Measurements from ENCODE around the gene KATNAL2.

KATNAL2 gene

DNA sequence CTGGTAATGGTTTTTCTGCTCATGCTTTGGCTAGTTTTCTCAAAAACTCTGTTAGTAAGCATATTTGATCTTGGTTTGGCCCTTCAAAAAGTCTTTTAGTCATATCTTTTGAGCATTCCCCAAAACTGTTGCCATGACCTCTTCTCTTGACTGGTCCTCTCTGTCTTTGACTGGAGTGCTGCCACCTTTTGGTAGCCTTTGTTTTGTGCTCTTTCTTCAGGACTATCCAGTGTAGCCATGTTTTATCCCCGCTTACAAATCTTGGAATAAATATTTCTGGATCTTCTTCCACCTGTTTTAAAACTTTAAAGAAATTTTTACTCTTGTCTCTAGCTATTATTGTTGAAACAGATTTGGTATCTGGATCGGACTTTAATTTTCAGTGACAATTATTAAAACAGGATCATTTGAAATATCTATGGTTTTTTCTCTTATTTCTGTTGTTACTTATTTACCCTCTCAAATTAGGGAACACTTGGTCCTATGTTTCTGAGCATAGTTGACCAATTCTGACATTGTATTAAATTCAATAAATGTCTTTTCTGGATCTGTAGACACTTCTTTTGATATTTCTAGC is 119.0 kb downstream of the KATNAL2 start:
- no peak for DNase-seq

DNA sequence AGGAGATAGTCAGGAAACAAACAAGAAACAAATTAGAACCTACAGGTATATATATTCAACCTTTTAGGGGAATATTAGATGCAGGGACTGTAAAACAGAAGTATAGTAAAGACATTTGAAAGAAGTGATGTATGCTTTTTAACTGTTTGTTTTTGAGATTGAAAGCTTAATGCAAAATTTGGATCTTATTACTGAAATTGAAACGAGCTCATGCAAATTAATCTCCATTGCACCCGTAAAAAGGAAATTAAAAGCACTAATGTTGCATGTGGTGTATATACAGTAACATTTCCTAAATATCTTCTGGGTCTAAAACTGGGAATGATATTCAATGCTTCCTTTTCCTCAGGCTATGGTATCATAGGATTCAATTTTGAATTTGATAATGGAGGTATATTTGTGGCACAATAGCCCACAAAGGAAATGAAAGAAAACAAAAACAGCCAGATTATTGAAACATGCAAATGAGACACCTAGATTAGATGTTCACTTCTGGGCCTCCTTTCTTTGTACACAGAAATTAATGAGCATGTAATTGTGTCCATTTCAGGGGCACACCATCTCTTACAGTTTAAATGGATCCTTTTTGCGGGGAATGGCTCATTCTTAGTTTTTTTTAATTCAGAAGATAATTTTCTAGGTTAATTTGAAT is 119.7 kb downstream of the KATNAL2 start:
- no peak for DNase-seq

DNA sequence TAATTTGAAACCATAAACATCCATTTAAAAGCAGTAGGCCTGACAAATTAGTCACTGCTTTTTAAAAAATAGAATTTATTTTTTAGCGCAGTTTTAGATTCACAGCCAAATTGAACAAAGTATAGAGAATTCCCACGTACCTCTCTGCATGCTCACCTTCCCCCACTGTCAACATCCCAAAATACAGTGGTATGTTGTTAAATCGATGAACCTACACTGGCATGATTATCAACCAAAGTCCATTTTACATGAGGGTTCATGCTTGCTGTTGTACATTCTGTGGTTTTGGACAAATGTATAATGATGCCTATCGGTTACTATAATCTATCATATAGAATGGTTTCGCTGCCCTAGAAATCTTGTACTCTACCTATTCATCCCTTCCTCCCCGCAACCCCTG is 123.6 kb downstream of the KATNAL2 start:
- DNase-seq, result no peak

DNA sequence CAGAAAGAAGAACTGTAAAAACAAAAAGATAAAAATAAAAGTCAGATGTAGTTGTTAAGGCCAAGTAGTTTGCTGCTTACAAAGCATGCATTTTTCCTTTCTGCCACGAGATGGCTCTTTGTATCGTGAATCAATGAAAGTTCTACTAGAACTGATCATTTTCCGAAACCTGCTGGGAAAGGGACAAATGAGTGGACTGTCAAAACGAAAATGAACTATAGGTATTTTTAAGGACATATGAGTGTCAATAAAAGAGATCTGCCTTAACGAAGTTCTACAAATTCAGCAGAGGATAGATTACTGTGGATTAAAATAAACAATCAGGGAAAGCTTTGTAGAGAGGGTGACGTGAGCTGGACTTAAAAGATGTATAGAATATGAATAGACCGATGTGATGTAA is 133.1 kb downstream of the KATNAL2 start:
- DNase-seq, result no peak

DNA sequence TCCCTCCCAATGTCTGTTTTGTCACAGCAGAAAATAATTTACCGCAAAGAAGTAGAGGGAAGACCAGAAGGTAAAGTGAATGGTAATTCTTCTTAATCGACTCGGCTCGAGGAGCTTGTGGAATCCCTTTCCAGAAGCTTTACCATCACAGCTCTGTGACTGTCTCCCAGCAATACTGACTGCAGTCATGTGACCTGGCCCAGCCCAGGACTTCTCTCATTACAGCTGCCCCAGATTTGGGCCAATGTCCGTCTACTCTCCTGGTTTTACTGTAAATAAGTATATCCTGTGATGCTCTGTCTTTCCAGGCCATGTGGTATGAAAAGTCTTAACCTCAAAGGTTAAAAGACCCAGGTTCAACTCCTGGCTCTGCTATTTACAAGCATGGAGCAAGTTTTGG is 137.0 kb downstream of the KATNAL2 start:
- DNase-seq, result no peak

DNA sequence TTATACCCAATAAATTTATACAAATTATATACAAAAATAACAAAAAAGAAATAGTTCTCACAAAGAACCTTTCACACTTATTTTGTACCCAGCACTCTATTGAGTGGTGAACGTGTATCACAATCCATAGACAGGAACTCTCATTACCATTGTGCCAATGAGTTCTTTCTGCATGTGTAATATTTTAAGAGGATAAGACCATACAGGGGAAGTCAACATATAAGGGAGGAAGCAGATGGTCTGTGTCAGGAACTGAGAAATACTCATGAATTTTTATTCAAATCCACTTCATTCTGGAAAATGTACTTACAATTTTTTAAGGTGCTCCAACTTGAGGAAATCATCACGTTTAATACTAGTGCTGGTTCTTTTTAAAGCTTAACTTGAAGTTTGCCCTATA is 145.1 kb downstream of the KATNAL2 start:
- no peak for DNase-seq

DNA sequence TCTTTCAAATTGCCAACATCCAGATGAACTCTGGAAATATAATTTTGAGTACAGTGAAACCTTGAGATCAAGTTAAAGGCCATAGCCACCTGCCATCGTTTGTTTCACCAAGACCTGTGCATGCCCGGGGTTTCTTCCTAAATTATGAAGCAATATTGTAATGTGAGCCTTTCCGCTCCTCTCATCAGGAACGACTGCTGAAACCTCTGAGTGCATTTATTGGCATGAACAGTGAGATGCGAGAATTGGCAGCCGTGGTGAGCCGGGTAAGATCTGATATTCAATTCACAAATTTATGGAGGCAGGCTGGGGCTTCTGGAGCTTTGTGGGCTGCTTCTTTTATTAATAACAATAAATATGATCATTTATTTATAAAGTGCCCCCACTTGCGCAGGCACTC is 145.7 kb downstream of the KATNAL2 start:
- DNase-seq, result no peak

DNA sequence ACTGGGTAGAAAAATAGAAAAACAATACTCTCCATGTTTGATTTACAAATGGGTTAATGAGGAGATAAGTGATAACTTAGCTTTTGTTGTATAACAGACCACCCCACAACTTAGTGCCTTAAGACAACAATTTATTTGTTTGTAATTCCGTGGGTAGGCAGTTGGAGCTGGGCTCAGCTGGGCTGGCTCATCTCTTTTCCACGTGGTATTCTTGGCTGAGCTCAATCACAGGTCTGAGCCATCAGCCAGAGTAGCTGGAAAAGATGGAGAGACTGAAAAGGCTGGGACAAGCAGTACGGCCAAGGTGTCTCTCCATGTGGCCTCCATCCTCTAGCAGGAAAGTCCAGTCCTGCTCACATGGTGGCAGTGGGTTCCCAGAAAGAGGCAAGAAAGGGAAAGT is 150.2 kb downstream of the KATNAL2 start:
- DNase-seq, result no peak

DNA sequence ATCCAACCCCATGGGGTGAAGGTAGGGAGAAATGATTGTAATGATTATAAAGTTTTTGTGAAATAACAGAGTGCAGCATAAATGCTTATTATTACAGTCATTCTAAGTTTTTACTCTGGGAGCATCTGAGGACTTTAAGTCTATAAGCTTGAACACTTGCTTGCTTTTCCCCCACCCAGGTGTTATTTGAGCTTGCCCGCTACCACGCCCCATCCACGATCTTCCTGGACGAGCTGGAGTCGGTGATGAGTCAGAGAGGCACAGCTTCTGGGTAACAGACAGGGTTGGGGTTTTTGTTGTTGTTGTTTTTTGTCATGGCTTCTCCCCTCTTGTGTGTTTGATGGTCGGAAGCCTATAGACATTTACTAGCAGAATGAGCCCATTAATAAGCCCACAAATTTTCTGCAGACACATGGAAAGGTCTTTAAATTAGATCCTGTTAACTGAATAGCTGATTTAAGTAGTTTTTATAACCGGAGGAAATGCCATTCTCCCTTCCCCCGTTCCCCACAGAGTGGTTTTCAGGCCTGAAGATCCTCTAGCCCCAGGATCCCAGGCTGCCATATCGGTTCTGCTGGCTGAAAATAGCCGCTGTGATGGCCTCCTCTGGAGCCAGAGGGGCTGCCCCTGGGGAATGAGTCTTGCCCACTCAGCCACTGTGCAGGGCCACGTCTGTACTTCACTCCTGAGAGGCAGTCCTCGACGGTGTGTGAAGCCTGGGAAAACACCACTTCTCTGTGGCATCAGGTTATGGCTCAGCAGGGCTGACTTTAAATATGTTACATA is 157.9 kb downstream of the KATNAL2 start:
- DNase-seq, result no peak

DNA sequence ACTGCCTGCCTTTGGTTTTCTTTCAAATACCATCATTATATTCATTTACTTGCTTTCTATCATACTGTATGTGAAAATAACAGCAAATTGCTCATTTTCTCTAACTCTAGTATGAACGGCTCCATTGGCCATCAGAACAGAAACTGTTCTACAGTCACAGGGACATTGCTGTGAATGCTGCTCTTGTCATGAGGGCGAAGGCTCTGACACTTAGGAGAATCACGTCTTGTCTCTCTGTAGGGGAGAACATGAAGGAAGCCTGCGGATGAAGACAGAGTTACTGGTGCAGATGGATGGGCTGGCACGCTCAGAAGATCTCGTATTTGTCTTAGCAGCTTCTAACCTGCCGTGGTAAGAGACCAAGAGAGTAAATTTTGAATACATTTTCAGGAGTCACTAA is 159.7 kb downstream of the KATNAL2 start:
- no peak for DNase-seq

DNA sequence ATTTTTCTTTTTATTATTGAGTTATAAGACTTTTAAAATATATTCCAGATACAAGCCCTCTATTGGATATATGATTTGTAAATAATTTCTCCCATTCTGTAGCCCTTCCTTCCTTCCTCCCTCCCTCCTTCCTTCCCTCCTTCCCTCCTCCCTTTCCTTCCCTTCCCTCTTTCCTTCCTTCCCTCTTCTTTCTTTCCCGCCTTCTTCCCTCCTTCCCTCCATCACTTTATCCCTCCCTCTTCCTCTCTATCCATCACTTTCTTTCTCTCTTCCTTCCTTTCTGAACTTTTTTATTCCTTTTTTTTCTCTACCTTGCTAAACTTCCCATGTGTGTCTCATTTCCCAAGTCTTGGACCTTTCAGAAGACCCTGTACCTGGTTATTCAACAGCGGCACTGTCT is 163.5 kb downstream of the KATNAL2 start:
- no peak for DNase-seq

DNA sequence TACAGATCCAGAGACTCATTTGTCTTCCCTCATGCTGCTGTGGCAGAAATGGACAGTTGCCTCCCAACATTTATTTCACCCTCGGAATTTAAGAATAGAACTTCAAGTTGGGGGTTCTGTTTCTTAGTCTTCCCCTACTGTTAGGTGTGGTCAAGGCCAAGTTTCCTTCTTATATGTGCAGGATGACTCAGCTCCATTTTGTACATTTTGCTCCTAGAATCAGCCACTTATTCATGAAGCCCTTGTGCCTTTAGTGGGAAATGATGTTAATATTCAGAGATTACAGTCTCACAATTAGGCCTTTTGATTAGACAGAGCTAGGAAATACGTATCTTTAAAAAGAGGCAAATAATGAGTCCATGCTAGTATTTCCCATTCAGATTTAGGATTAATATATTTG is 164.2 kb downstream of the KATNAL2 start:
- no peak for DNase-seq

DNA sequence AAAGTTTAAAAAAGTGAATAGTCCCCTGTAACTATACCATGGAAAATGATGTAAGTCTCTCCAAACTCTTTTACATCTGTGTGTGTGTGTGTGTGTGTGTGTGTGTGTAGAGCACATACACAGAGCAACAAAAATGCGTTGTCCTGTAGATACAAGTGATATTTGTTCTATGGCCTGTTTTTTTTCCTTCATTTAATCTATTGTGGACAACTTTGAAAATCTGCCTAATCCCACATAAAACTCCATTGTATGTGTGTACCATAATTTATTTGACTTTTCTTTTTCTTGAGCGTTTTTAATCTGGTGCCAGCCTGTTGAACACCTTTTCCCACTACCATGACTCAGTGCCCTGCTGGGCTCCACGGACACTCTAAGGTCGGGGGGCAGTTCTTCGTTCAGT is 170.3 kb downstream of the KATNAL2 start:
- no peak for DNase-seq

DNA sequence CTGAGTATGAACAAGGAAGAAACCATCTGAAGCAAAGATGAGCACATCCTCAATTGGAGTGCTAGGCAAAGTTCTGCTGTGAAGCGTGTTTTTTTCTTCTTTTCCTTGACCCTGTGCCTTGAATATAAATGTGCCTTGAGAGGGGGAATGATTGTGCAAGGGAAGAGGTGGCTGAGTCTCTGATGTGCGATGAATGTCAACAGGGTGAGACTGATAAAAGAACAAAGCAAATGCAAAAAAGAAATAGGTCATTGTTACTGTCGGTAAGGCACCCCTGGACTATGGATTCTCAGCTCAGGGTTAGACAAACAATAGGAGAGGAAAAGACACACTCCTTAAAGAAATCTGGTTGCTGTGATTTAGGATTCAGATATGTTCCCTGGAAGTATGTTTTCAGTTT is 178.4 kb downstream of the KATNAL2 start:
- DNase-seq, result no peak

DNA sequence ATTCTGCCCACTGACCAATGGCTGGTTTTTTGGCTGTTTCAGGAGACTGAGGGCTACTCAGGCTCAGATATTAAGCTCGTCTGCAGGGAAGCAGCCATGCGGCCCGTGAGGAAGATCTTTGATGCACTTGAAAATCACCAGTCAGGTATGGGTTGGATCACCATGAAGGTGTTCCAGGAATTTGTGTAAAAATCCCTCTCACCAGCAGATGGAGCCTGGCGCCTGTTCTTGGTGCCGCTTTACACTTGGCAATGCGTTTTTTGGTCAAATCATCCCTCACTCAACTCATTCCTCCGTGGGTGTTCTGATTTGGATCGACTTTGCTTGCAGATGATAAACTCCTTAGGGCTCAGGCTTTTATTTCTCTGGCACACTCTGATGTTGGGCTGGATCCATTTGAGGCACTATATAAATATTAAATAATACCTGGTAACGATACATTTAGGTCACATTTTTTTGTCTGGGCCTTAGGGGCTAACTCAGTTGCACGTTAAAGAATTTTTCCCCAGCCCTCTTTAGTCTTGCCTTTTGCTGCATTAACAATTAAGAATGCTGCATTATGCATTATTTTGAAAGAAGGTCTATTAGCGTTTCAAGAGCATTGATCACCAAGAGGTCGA is 182.9 kb downstream of the KATNAL2 start:
- DNase-seq, result no peak

DNA sequence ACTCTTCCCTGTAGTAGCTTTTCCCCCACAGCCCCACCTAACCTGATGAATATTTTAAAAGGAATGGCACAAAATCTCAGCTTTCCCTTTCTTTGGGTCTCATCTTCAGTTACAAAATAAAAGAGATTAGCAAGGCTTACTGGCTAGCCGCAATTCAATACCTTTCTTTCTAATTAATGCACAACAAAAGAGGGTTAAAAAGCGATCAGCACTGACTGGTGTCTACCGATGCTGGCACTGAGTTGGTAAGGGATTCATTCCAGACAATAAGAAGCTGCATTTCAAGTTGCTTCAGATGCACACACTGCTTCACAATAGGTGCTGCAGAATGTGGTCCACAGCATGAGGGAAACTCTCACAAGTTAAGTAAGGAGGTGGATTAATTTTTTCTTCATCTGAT is 191.0 kb downstream of the KATNAL2 start:
- no peak for DNase-seq

DNA sequence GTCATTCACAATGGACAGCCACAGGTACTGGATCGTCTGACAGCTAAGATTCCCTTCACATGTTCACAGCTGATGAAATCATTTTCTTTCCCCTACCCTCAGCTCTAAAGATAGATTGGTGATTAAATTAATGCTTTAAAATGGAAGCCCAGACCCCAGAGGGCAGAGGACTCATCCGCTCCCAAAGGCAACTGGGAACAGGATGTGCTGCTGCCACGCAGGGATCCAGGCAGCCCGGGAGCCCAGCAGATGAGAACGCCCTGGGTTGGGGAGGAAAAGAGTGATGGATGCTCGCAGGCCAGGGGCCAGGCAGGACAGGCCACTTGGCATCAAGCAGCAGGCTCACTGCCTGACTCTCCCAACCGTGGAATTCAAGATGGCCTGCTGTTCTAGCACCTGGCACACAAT is 191.6 kb downstream of the KATNAL2 start:
- DNase-seq, result no peak

DNA sequence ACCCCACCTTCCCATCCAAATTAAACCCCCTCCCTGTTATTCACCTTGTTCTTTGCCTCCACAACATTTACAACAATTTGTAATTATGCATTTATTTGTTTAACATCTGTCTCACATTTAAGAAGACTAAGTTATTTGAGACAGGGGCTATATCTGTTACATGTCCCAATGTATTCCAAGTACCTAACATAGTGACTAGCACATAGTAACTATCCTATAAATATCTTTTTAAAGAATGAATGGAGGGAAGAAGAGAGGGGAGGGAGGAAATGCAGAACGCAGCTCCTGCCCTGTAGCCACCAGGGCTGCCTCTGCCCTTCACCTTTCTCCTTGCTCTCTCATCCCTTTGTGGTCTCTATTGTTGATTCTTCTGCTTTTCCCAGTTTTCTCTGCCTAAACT is 192.3 kb downstream of the KATNAL2 start:
- no peak for DNase-seq

DNA sequence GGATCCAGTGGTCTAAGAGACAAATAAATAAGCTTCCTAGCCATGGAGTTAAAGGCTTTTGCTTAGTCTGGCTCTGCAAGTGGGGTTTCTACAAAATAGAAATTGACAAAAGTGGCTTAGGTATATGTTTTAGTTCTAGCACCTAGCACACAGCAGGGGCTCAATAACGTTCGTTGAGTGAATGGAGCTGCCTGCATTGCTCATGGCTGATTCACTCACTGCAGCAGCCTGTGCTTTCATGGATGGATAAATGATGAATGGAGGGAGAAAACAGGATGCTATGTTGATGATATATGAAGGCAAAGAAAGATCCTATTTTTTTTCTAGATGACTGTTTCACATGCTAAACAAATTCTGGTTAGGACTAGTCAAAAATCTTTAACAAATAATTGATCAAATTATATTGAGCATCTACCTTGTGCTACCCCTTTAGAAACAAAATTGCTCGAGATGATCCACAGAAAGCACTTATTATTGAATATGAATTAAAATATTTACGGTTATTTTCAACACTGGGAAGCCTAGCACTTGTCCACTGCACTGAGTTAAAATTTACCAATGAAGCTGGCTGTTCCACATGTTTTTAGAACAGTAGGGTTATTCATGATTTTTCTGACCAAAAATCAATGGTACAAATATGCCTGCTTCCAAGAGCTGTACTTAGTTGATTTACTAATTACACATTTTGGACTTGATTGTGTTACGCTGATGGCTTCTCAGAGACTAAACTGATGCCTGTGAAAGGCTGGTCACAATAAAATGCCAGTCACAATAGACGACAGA is 193.3 kb downstream of the KATNAL2 start:
- DNase-seq, result no peak

DNA sequence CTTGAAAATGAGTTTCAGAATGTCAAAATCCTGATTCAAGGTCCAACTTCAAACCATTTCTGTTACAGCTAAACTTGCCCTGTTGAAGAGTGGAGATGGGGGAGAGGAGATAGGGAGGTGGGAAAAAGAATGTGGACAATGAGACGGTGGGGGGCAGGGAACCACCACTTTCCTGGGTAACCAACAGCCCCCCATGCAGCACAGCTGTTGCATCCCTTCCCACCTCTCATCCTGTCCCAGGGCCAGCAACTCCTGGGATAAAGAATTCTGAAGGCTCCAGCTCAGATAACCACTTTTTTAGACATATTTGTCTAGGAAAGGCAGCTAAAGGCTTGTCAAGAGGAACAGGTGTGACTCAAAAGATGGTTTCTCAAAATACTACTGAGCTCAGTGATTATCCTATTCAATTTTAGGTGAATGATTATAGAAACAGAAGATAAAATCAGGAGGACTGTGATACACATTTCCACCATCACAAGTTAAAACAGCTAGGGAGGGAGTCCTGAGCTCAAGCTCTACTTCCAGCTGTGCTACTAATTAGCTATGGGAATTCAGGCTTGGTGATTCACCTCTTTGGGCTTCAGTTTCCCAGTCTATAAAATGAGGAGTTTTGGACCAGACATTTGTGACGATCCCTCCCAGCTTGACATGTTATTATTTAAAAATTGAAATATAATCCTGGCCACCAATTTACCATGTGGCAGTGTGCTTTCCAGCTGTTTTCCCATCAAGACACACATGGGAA is 196.6 kb downstream of the KATNAL2 start:
- DNase-seq, result no peak

DNA sequence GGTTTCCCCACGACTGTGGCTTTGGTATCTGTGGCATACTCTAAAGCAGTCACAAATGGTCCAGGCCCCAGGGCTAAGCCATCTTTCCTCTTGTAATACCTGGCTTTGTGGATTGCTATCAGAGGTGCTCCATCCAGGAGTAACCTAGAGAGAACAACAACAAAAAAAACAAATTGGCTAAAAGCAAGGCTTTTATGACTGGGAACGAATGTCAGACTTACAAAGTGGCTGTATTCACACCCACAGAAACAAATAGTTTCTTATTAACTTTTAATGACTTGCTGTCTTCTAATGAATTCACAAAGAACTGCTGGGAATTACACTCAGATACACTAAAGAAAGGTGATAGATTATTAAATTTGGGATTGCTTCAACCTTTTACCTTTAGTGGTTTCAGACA is 197.8 kb downstream of the KATNAL2 start:
- DNase-seq, result no peak

DNA sequence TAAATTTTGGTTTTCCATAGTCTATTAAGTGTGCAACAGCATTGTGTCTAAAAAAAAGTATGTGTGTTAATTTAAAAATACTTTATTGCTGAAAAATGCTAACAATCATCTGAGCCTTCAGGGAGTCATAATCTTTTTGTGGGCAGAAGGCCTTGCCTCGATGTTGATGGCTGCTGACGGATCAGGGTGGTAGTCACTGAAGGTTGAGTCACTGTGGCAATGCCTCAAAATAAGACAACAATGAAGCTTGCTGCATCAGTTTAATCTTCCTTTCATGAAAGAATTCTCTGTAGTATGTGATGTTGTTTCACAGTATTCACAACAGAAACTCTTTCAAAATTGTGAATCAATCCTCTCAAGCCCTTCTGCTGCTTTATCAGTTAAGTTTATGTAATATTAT is 201.6 kb downstream of the KATNAL2 start:
- DNase-seq, result no peak

DNA sequence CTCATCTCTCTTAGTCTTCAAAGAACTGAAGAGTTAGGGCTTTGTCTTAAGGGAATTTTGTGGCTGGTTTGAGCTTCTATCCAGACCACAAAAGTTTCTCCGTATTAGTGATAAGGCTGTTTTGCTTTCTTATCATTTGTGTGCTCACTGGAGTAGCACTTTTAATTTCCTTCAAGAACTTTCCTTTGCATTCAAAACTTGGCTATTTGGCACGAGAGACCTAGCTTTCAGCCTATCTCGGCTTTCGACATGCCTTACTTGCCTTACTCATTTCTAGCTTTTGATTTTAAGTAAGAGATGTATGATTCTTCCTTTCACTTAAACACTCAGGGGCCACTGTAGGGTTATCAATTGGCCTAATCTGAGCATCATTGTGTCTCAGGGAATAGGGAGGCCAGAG is 203.0 kb downstream of the KATNAL2 start:
- no peak for DNase-seq

Data from NCI-H1436 treated with DMSO at 0.1 percent for 48 hours (cell line).